DND-41 (cell line): ENCODE data around the gene SDR42E1.

Experiments used
- ATAC-seq: fragments of 200-7000 bp; cut with Tn5 transposase; 3 replicates; pipeline ENCODE4 v1.9.1; 2021; ENCODE audit warnings: low read depth; ENCODE audit not compliant: insufficient read depth
- DNase-seq: peaks from one replicate; pipeline ENCODE4 v3.0.0-alpha.2; 2020
- H2AFZ ChIP-seq: 2 replicates; pipeline ENCODE4 v1.6.0; 2012; ENCODE audit warnings: low read depth, low read length
- H3K27ac ChIP-seq: 2 replicates; pipeline ENCODE4 v1.5.1; 2012; ENCODE audit warnings: low read length, inconsistent platforms
- H3K27me3 ChIP-seq: fragments of 200-600 bp; sonication (generic); 2 replicates; pipeline ENCODE4 v1.6.0; 2012; ENCODE audit warnings: low read length, mild to moderate bottlenecking, inconsistent platforms; ENCODE audit not compliant: insufficient read depth, poor library complexity
- H3K36me3 ChIP-seq: 2 replicates; pipeline ENCODE4 v1.5.1; 2012; ENCODE audit warnings: low read length, inconsistent platforms; ENCODE audit not compliant: insufficient read depth
- H3K4me1 ChIP-seq: 2 replicates; pipeline ENCODE4 v1.5.1; 2012; ENCODE audit warnings: mild to moderate bottlenecking, low read length; ENCODE audit not compliant: insufficient read depth
- H3K4me2 ChIP-seq: 2 replicates; pipeline ENCODE4 v1.6.0; 2012; ENCODE audit warnings: mild to moderate bottlenecking, moderate library complexity, low read length, inconsistent platforms; ENCODE audit not compliant: insufficient read depth
- H3K4me3 ChIP-seq, 2 experiments: fragments of 200-600 bp in 1 of 2; shearing (Covaris generic) in 1 of 2; 2 replicates each; pipeline ENCODE4 v1.5.1; 2012 to 2016; ENCODE audit warnings: inconsistent platforms in 2 of 2, low read length in 2 of 2, mild to moderate bottlenecking in 2 of 2, low read depth in 1 of 2, moderate library complexity in 1 of 2
- H3K79me2 ChIP-seq: 2 replicates; pipeline ENCODE4 v1.6.0; 2012; ENCODE audit warnings: low read length, inconsistent platforms; ENCODE audit not compliant: insufficient read depth
- H3K9ac ChIP-seq: 2 replicates; pipeline ENCODE4 v1.6.0; 2012; ENCODE audit warnings: low read depth, mild to moderate bottlenecking, inconsistent platforms, low read length, moderate library complexity
- H3K9me3 ChIP-seq: 2 replicates; pipeline ENCODE4 v1.5.1; 2012; ENCODE audit warnings: low read length, moderate library complexity, mild to moderate bottlenecking, inconsistent platforms; ENCODE audit not compliant: insufficient read depth, severe bottlenecking
- H4K20me1 ChIP-seq: 2 replicates; pipeline ENCODE4 v1.6.0; 2012; ENCODE audit warnings: low read length; ENCODE audit not compliant: insufficient read depth
- CTCF ChIP-seq: IDR thresholded peaks from 2 replicates; pipeline ENCODE4 v1.5.1; 2012; ENCODE audit warnings: borderline replicate concordance, low read length, moderate library complexity, mild to moderate bottlenecking; ENCODE audit not compliant: poor library complexity, severe bottlenecking; ENCODE audit errors: extremely low read depth
- EZH2 ChIP-seq: IDR thresholded peaks from 3 replicates; pipeline ENCODE4 v1.6.1; 2012; ENCODE audit warnings: borderline replicate concordance, low read depth, mild to moderate bottlenecking, moderate library complexity, low read length, inconsistent platforms; ENCODE audit not compliant: severe bottlenecking

SDR42E1 gene

GRCh38 chr16:82037666-82038065 lies 26.4 kb upstream of the SDR42E1 start:
- no peak overlapping the region for H3K27ac ChIP-seq
- no peak overlapping the region for H2AFZ ChIP-seq
- no peaks in the 10 kb centered on the region for H3K9me3 ChIP-seq
- peaks cover 4% of the 10 kb centered on the region for H3K27me3 ChIP-seq
- no peaks in the 10 kb centered on the region for H3K4me1 ChIP-seq
- no peak overlapping the region for H3K4me2 ChIP-seq
- H3K79me2 ChIP-seq: no peaks in the 10 kb centered on the region
- H3K4me3 ChIP-seq: no peak overlapping the region
- no peak for TF ChIP-seq CTCF
- TF ChIP-seq EZH2: no peak
- DNase-seq (no peak), ATAC-seq (no peak)
- H3K36me3 ChIP-seq: no peaks in the 10 kb centered on the region
- H3K9ac ChIP-seq: no peak overlapping the region
- no peaks in the 10 kb centered on the region for H4K20me1 ChIP-seq

- DNase-seq (no peak), ATAC-seq (no peak)
- no peaks in the 10 kb centered on the region for H3K9me3 ChIP-seq
- no peaks in the 10 kb centered on the region for H3K79me2 ChIP-seq
- H3K27ac ChIP-seq: no peak overlapping the region
- H3K27me3 ChIP-seq: peaks cover 4% of the 10 kb centered on the region
- H3K4me2 ChIP-seq: no peak overlapping the region
- TF ChIP-seq EZH2: no peak
- TF ChIP-seq CTCF: no peak
- H4K20me1 ChIP-seq: no peaks in the 10 kb centered on the region
- H3K36me3 ChIP-seq: no peaks in the 10 kb centered on the region
- H2AFZ ChIP-seq: no peak overlapping the region
- no peak overlapping the region for H3K4me3 ChIP-seq
- no peak overlapping the region for H3K9ac ChIP-seq
- H3K4me1 ChIP-seq: no peaks in the 10 kb centered on the region
These were observed 26.0 kb upstream of the SDR42E1 start for GRCh38 chr16:82037251-82037650.

GRCh38 chr16:82034981-82035612 lies 23.8 kb upstream of the SDR42E1 start, which contains the start of gene HSD17B2:
Gene HSD17B2 (plus strand): TSS chr16:82035253. CDS start chr16:82035425, 172 bp downstream.
- no peak within 1 kb of the TSS for H3K4me2 ChIP-seq
- no peaks in the 10 kb centered on the region for H3K27me3 ChIP-seq
- no peaks in the 10 kb centered on the region for H3K36me3 ChIP-seq
- DNase-seq (no peak), ATAC-seq (no peak)
- no peaks in the 10 kb centered on the region for H3K79me2 ChIP-seq
- H3K4me3 ChIP-seq: no peak within 1 kb of the TSS
- no peaks in the 10 kb centered on the region for H3K9me3 ChIP-seq
- TF ChIP-seq EZH2: no peak
- no peak for TF ChIP-seq CTCF
- no peak within 1 kb of the TSS for H3K27ac ChIP-seq
- H4K20me1 ChIP-seq: no peaks in the 10 kb centered on the region
- no peak within 1 kb of the TSS for H2AFZ ChIP-seq
- H3K4me1 ChIP-seq: no peaks in the 10 kb centered on the region
- H3K9ac ChIP-seq: no peak within 1 kb of the TSS
